GM13976 (cell line): ENCODE results near the gene CMBL.
"Not testable (repeated sequence)": the region's sequence is repeated elsewhere in the genome, so short reads cannot be mapped to it uniquely, and the experiment has no call there.

Experiments
- DNase-seq: peaks from one replicate; pipeline ENCODE4 v3.0.0; 2012; ENCODE audit warnings: low spot score
- in situ Hi-C: fragments of 300-500 bp; cut with MboI; formaldehyde crosslinking; loops from one replicate; pipeline ENCODE4 v1.12.0; 2022; ENCODE audit warnings: low sequenced_read_pairs, mixed read lengths, inconsistent platforms; ENCODE audit not compliant: unreplicated experiment
- TF ChIP-seq, protein P1 (sequence below): IDR thresholded peaks from 2 replicates; pipeline ENCODE4 v1.5.1; 2012; ENCODE audit warnings: borderline replicate concordance, mild to moderate bottlenecking; ENCODE audit not compliant: insufficient read depth; ENCODE audit errors: extremely low read depth, missing control alignments, control extremely low read depth

CMBL gene

DNA sequence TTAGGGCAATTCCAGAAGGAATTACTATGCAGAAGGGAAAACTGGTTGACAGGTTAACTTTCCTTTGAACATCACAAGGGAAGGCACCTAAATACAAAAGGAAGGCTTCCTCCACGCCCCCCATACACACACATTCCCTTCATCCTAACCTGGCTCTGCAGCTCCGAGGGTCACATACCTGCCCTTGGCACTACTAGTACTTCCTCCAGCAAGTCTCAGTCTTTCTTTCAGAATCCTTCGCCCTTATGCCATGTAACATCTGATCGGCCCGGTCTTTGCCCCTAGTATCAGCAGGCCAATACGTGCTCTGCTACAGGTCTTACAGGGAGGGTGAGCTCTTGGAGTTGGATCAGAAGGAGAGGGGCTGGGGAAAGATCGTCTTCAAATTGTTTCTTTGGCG is 44.2 kb upstream of the CMBL start:
- in situ Hi-C loops = no loop called here
- DNase-seq = no peak
- TF ChIP-seq, protein P1, sequence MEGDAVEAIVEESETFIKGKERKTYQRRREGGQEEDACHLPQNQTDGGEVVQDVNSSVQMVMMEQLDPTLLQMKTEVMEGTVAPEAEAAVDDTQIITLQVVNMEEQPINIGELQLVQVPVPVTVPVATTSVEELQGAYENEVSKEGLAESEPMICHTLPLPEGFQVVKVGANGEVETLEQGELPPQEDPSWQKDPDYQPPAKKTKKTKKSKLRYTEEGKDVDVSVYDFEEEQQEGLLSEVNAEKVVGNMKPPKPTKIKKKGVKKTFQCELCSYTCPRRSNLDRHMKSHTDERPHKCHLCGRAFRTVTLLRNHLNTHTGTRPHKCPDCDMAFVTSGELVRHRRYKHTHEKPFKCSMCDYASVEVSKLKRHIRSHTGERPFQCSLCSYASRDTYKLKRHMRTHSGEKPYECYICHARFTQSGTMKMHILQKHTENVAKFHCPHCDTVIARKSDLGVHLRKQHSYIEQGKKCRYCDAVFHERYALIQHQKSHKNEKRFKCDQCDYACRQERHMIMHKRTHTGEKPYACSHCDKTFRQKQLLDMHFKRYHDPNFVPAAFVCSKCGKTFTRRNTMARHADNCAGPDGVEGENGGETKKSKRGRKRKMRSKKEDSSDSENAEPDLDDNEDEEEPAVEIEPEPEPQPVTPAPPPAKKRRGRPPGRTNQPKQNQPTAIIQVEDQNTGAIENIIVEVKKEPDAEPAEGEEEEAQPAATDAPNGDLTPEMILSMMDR = no peak

DNA sequence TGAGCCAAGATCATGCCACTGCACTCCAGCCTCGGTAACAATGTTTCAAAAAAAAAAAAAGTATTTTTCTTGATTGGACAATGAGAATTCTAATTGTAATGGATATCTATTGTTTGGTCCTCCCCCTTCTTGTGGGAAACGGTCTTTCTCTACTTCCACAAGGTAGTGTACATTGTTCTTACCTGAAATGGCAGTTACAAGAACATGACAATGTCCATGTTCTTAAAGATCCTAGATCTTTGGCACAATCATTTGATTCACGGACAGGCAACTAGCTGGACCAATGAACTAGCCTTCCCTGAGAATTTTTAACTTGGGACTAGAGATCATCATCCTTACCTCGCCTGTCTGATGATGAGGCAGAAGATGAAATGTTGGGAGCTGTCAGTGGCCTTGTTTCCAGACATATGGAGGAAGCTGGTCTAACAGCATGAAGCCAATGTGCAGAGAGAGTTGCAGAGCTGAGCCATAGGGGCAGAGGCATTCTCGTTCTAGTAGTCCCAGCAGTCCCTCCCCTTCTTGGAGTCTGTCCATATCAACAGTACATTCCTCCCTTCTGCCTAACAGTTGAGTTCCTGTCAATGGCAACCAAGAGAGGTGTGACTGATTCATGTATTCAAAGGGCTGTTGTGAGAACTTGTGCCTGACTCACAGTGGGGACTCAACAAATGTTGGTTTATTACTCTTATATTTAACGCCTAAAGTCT is 43.6 kb upstream of the CMBL start:
- TF ChIP-seq, protein P1 = no peak
- no peak for DNase-seq
- in situ Hi-C loops = no loop called here

DNA sequence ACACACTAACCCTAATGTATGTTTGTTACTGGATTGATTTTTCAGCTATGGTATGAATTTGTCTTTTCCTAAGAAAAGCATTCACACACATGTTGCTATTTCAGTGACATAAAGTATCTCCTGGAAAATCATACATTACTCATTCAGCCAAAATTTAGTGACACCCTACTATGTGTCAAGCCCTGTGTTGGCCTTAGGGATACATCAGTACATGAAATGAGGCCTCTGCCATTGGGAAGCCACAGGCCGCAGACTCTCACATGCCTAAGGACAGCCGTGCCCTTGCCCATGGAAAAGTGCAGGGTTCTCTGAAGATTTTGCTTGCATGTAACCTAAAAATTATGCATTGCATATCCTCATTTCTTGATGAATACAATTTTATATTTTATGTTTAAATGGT is 40.6 kb upstream of the CMBL start:
- in situ Hi-C loops = no loop called here
- no peak for DNase-seq
- TF ChIP-seq, protein P1 = no peak

GRCh38 chr5:10344461-10345106 is 36.9 kb upstream of the CMBL start:
- not testable (repeated sequence) for DNase-seq

DNA sequence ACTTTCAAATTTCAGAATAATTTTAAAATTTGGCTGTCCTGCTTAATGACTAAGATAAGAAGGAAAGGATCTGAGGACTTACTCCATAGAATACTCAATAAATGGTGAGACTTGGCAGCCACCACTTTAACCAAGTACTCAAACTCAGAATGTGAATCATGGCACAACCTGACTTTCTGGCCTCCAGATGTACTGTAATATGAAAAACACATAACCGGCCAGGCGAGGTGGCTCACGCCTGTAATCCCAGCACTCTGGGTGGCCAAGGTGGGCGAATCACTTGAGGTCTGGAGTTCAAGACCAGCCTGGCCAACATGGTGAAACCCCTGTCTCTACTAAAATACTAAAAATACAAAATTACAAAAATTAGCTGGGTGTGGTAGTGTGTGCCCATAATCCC is 35.8 kb upstream of the CMBL start:
- in situ Hi-C loops = no loop called here
- TF ChIP-seq, protein P1 = no peak
- DNase-seq = no peak

More at GRCh38 chr5:10344461-10345106, 36.9 kb upstream of the CMBL start:
- in situ Hi-C loops = not testable (repeated sequence)

GRCh38 chr5:10339958-10340357 is 32.3 kb upstream of the CMBL start:
- TF ChIP-seq, protein P1 = no peak
- in situ Hi-C loops = no loop called here
- DNase-seq = no peak

DNA sequence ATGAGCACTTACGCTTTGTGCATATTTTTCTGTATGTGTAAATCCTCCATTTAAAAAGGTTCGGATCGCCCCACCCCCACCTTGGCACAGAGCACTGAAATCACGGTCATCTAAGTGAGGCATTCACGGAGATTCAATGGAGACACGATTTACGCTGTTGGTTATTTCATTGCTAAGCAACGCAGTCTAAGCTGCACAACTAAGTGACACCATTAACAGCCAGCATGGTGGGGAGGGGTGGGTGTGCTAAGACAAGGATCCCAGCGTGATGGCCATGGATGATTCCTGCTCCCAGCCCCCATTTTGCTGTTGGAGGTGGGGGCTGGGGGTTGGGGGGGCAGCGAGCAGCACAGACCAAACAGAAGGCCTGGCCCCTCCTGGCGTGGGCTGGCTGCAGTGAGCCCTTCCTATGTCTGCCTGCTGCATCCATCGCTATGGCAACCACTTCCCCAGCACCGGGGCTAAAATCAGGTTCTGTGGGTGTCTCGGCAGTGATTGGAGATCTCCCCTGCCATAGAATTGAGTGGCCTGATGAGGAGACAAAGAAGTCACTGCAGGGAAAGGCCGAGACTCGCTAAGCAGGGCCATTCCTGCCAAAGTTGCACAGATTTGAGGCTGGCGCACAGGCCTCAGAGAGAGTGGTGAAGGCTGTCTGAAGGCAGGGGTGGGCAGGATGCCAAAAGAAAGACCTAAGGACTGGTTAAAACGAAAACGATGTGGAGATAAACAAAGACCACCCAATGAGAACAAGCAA is 31.5 kb upstream of the CMBL start:
- DNase-seq = no peak
- in situ Hi-C loops = no loop called here
- TF ChIP-seq, protein P1 = no peak
